Dermis microvascular lymphatic vessel endothelial cell (primary cell): ENCODE measurements around the gene RLF. TPM values are rescaled to one million over a fixed set of nuclear protein-coding genes. Genes with fewer than 3 reads are reported as not detected.

Experiments
- DNase-seq, 2 donors: peaks; one replicate each; pipeline versions ENCODE4 v3.0.0 to v3.0.0-alpha.2; 2010; ENCODE audit warnings: low read depth in 2 of 2
- total RNA-seq: library from RNA; depleted of rRNA; stranded (reverse); fragments of >200 nt; gene quantifications from 2 replicates; pipeline ENCODE4 v1.2.1, GENCODE V29; 2014

Gene RLF
- total RNA-seq, 1 donor from 2014 or later = 14.1 TPM

GRCh38 chr1:40268211-40268610 lies 107.0 kb downstream of the RLF start:
- DNase-seq = no peak

DNA sequence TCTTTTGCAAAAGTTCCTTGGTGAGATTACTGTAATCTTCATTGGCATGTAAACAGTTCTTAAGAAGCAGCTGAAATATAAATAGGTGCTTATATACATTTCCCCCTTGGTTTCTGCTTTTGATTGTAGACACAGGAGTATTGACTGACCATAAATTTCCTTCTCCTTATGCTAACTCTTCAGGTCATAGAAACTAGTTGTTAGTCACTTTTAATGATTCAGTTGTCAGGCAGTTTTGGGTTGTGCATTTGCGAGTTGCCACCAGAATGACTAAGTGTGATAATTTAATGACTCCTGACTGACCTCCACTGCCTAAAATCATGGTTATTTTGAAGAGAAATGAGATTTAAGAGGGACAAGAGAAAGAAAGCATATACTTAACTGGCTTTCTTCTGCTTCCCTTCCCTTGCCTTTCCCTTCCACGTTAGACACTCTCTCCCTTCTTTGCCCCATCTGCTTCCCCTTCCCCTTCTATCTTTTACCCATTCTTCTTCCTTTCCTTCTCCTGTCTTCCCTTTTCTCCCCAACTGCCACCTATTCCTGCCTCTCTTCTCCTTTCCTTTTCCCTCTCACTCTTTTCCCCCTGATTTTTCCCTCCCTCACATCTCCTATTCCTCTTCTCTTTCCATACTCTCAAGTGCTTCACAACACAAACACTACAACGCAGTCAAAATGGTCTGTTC lies 109.1 kb downstream of the RLF start:
- DNase-seq = no peak

DNA sequence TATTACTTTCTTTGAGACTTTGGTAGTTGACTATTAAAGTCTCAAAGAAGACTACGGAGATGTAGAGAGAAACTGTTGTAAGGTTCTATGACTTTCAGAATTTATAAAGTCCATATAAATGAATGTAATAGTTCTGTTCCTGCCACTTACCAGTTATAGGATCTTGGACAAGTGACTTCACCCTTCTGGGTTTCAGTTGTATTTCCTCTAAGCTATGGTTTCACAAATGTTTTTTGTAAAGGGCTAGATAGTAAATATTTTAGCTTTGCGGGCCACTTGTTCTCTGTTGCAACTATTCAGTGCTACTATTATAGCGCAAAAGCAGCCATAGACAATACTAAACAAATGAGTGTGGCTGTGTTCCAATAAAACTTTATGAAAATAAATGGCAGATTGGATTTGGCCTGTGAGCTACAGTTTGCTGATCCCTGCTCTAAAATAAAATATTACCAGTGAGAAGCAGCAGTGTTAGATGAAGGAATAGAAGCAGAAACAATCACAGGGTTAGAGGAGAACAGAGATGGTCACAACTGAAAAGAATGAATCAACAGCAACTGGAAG lies 111.5 kb downstream of the RLF start:
- DNase-seq = no peak

DNA sequence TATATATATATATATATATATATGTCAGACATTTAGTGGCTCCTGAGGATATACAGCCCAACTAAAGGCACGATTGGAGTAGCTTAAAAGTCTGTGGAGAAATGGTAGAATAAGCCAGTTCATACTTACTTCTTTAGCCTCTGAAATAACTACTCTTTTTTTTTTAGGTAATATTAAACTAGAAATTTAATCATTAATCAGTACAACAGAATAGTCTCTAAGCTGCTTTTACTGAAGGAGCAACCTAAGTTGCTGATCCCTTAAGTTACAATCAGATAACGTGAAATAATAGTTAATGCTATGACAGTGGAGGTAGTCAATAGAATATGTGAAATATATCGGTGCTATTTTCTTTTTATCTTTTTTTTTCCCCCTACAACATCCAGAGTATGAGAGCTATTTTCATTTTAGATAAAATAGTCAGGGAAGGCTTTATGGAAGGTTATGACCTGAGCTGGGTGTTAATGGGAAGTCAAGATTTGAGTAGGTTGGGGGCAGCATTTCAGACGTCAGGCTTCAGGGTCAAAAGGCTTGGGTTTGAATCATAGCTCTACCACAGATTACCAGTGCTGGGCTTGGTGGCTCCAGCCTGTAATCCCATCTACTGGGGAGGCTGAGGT lies 112.5 kb downstream of the RLF start:
- DNase-seq = no peak

- no peak for DNase-seq
Observed at GRCh38 chr1:40274331-40274730, 113.1 kb downstream of the RLF start.

DNA sequence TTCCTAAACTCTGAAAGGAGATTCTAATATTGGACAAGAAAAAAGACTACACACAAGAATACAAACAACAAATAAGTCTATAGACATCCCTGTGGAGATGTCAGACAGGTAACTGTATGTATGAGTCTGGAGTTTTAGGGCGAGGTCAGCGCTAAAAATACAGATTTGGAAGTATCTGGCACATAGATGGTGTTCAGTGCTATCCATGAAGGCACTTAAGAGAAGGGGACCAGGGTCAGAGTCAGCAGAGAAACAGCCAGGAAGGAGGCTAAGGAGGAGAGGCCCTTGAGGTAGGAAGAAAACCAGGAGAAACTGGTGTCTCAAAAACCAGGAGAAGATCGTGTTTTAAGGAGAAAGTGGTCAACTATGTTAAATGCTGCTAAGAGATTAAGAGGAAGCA lies 114.9 kb downstream of the RLF start:
- DNase-seq = no peak

GRCh38 chr1:40281853-40282252 lies 120.7 kb downstream of the RLF start:
- no peak for DNase-seq

Other genes starting within 250 kb of the RLF start
- 0.13 and 0.51 TPM in 2 replicates for gene MFSD2A, start 206.2 kb upstream of the RLF start, total RNA-seq
- 364 and 408 TPM in 2 replicates for gene CAP1, start 120.7 kb upstream of the RLF start, total RNA-seq
- 54.9 and 65.6 TPM in 2 replicates for gene PPT1, start 64.1 kb upstream of the RLF start, total RNA-seq
- gene TMCO2, start 86.5 kb downstream of the RLF start, total RNA-seq = not detected in 2 replicates
- 48.7 and 51.9 TPM in 2 replicates for gene ZMPSTE24, start 96.8 kb downstream of the RLF start, total RNA-seq
- gene COL9A2, start 155.9 kb downstream of the RLF start, total RNA-seq = 0.39 and 0.51 TPM in 2 replicates
- gene SMAP2, start 212.3 kb downstream of the RLF start, total RNA-seq = 3.7 and 4.2 TPM in 2 replicates